Uterus (tissue), 4 donors: ENCODE data around the gene SAMD8. TPM values are rescaled to one million over a fixed set of nuclear protein-coding genes. Genes with fewer than 3 reads are reported as not detected.

Experiments
- DNase-seq, 2 donors: peaks; one replicate each; pipeline ENCODE4 v3.0.0-alpha.2; 2019 to 2020
- H3K27ac ChIP-seq, 2 donors: fragments of 200-600 bp; sonication (generic); 1 replicate in 1 of 2; 2 replicates in 1 of 2; pipeline ENCODE4 v1.5.1; 2016 to 2018
- H3K27me3 ChIP-seq, 2 donors: fragments of 200-600 bp; sonication (generic); one replicate each; pipeline ENCODE4 v1.5.1; 2018 to 2019; ENCODE audit warnings: control low read depth in 1 of 2
- H3K36me3 ChIP-seq, 2 donors: fragments of 200-600 bp; sonication (generic); one replicate each; pipeline ENCODE4 v1.5.1; 2019; ENCODE audit warnings: control low read depth in 1 of 2
- H3K4me1 ChIP-seq, 2 donors: fragments of 200-600 bp; sonication (generic); one replicate each; pipeline ENCODE4 v1.5.1; 2018 to 2019; ENCODE audit warnings: control low read depth in 1 of 2
- H3K4me3 ChIP-seq, 2 donors: fragments of 200-600 bp; sonication (generic); 1 replicate in 1 of 2; 2 replicates in 1 of 2; pipeline ENCODE4 v1.5.1; 2018 to 2019; ENCODE audit warnings: mild to moderate bottlenecking in 1 of 2
- H3K9me3 ChIP-seq, 2 donors: fragments of 200-600 bp; sonication (generic); one replicate each; pipeline ENCODE4 v1.5.1; 2019; ENCODE audit warnings: control low read depth in 1 of 2
- POLR2A ChIP-seq, 2 donors: fragments of 450-650 bp; IDR thresholded peaks; one replicate each; pipeline ENCODE4 v1.6.1; 2016; ENCODE audit warnings: antibody characterized with exemption in 2 of 2, mild to moderate bottlenecking in 1 of 2, moderate library complexity in 1 of 2
- intact Hi-C: fragments of 100-400 bp; cut with DNase I; formaldehyde crosslinking; loops from one replicate; pipeline ENCODE4 v1.15.1; 2023; ENCODE audit warnings: low total_unique reads
- total RNA-seq, 4 donors: library from RNA; depleted of rRNA in 3 of 4; stranded (reverse); fragments of >200 nt in 3 of 4; gene quantifications; one replicate each; pipeline versions ENCODE4 v1.1.0 to v1.2.4, GENCODE V29; 2014 to 2023
- TF ChIP-seq, protein P1 (sequence below), 4 experiments: fragments of 200-600 bp in 2 of 4; fragments of 450-650 bp in 2 of 4; sonication (generic) in 2 of 4; IDR thresholded peaks; one replicate each; pipeline ENCODE4 v1.5.1; 2016 to 2019; ENCODE audit warnings: antibody characterized with exemption in 4 of 4, mild to moderate bottlenecking in 2 of 4, moderate library complexity in 1 of 4
- donor health status: DM: yes; HTN: yes; CAD: no.

The SAMD8 gene
- total RNA-seq, 4 donors from 2014 or later, result 25.4 to 51.4 (median 49.2) TPM

DNA sequence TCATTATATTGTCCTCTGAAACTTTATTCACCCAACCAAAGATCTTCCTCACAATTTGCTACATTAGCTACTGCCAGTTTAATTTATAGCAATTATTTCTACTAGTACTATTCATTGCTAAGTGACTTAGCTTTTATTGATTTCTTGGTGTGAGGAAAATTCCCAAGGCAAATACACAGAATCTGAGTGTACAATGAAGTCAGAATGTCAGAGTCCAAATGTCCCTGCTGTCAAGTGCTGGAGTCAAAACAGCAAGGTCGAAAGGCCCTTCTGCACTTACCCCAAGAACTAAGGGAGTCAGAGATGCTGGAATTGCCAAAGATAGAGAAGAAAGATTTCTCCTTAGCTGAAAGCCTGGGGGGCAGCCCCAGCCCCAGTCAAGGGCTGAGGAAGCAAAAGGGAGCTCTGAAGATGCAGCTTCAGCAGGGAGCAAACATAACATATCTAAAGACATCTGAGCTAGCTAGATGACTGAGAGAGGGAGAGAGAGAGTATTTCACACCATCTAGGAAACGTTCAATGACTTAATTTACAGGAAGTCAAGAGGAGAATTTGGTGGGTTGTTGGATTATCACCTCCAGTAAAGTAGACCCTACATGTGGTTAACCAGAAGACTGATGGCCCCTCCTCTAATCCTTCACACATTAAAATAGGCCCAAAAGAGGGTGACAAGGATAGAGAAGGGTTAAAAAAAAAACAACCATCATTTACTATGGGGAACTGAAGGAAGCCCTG lies 36.6 kb upstream of the SAMD8 start:
- intact Hi-C loops, result no loop called here
- Histone ChIP-seq H3K9me3 (no peaks in the 10 kb centered on the region), H3K27me3 (no peaks in the 10 kb centered on the region), H3K4me3 (no peak overlapping the region), H3K4me1 (no peaks in the 10 kb centered on the region), H3K36me3 (no peaks in the 10 kb centered on the region), H3K27ac (no peak overlapping the region)
- TF ChIP-seq POLR2A (IDR thresholded peaks at IDR 0.05), result no peak
- TF ChIP-seq, protein P1, sequence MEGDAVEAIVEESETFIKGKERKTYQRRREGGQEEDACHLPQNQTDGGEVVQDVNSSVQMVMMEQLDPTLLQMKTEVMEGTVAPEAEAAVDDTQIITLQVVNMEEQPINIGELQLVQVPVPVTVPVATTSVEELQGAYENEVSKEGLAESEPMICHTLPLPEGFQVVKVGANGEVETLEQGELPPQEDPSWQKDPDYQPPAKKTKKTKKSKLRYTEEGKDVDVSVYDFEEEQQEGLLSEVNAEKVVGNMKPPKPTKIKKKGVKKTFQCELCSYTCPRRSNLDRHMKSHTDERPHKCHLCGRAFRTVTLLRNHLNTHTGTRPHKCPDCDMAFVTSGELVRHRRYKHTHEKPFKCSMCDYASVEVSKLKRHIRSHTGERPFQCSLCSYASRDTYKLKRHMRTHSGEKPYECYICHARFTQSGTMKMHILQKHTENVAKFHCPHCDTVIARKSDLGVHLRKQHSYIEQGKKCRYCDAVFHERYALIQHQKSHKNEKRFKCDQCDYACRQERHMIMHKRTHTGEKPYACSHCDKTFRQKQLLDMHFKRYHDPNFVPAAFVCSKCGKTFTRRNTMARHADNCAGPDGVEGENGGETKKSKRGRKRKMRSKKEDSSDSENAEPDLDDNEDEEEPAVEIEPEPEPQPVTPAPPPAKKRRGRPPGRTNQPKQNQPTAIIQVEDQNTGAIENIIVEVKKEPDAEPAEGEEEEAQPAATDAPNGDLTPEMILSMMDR (IDR thresholded peaks at IDR 0.05), result no peak
- DNase-seq, result no peak

DNA sequence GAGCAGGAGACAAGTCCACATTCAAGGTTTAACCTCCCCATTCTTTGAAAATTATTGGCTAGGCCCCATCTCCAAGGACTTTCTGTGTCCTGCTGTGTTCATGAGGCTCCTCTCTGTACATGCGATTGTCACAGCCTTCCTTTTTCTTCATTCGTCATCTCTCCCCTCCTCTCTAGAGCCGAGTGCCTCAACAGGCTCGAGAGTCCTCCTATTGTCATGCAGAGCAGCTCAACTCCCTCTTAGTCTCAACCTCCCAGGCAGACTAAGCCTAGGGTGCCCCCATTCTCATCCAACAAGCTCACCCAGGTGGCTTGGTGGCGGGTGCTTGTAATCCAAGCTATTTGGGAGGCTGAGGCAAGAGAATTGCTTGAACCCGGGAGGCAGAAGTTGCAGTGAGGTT lies 35.1 kb upstream of the SAMD8 start:
- TF ChIP-seq POLR2A (IDR thresholded peaks at IDR 0.05), result no peak
- TF ChIP-seq, protein P1 (IDR thresholded peaks at IDR 0.05), result no peak

DNA sequence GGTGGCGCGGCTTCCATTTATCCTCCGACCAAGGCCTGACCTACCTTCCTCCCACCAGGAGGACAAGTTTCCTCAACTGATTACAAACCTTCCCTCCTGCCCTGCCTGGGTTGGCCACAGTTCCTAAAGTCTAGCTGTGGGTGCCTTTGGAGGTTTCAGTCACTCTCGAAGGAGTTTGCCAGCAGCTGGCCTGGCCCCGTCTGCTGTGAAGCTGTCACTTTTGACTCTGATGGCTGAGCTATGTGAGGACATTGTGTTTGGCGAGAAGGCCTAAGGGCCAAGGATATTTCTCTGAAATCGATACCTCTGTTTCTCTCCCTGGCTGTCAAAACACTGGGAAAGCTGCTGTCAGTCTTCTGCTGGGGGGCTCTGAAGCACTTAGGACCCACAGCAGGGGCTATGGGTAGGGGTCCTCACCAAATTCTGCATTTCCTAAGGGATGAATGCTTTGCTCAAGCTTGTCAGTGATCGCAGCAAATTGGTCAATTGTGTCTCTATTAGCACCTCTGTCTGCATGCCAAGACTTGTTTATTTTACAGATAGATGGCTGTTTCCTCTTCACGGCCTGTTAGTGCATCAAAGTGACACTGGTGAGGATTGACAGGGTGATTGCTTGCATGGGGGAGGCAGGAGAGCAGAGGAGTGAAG lies 31.9 kb upstream of the SAMD8 start:
- DNase-seq, result no peak
- Histone ChIP-seq H3K36me3 (no peaks in the 10 kb centered on the region), H3K4me1 (no peaks in the 10 kb centered on the region), H3K4me3 (no peak overlapping the region), H3K9me3 (no peaks in the 10 kb centered on the region), H3K27ac (no peak overlapping the region), H3K27me3 (no peaks in the 10 kb centered on the region)
- TF ChIP-seq, protein P1 (IDR thresholded peaks at IDR 0.05), result no peak
- TF ChIP-seq POLR2A (IDR thresholded peaks at IDR 0.05), result no peak
- intact Hi-C loops, result no loop called here

More for the DNA sequence above, 35.1 kb upstream of the SAMD8 start:
- Histone ChIP-seq H3K27me3 (no peaks in the 10 kb centered on the region), H3K9me3 (no peaks in the 10 kb centered on the region), H3K4me1 (no peaks in the 10 kb centered on the region), H3K4me3 (no peak overlapping the region), H3K36me3 (no peaks in the 10 kb centered on the region), H3K27ac (no peak overlapping the region)
- intact Hi-C loops, result no loop called here
- no peak for DNase-seq

DNA sequence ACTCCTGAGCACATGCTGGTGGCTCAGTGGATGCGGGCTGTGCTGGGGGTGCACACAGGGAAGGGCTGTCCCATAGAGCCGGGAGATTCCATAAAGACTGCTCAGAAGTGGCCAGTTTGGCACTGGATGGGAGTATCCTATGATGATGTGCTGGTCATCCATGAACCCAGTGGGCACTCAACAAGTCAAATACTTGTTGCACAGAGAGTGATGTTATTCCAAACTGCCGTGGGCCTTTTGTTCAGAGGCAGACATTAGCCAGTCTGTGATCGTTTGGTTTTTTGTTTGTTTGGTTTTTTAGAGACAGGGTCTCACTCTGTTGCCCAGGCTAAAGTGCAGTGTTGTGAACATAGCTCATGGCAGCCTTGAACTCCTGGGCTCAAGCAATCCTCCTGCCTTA lies 30.9 kb upstream of the SAMD8 start:
- Histone ChIP-seq H3K9me3 (no peaks in the 10 kb centered on the region), H3K4me3 (no peak overlapping the region), H3K27ac (no peak overlapping the region), H3K36me3 (no peaks in the 10 kb centered on the region), H3K4me1 (no peaks in the 10 kb centered on the region), H3K27me3 (no peaks in the 10 kb centered on the region)
- TF ChIP-seq, protein P1 (IDR thresholded peaks at IDR 0.05), result no peak
- TF ChIP-seq POLR2A (IDR thresholded peaks at IDR 0.05), result no peak
- intact Hi-C loops, result no loop called here
- DNase-seq, result no peak

DNA sequence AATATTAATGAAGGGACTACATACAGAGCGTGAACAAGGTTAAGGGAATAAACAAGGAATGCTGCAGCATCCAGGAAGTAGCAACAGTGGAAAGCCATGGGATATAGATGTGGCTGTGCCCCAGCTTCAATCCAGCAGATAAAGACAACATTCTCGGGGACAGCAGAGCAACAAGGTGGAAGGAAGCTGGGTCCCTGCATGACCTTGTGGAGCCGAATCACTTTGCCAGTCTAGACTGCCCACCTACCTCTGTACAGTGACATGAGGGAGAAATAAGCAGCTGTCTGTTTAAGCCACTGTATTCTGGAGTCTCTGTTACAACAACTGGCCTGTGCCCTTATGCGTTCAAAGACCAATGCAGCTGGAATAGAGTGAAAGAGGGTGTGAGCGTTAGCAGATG lies 30.1 kb upstream of the SAMD8 start:
- DNase-seq, result no peak
- Histone ChIP-seq H3K36me3 (no peaks in the 10 kb centered on the region), H3K4me3 (no peak overlapping the region), H3K27ac (no peak overlapping the region), H3K4me1 (no peaks in the 10 kb centered on the region), H3K9me3 (no peaks in the 10 kb centered on the region), H3K27me3 (no peaks in the 10 kb centered on the region)
- TF ChIP-seq POLR2A (IDR thresholded peaks at IDR 0.05), result no peak
- TF ChIP-seq, protein P1 (IDR thresholded peaks at IDR 0.05), result no peak
- intact Hi-C loops, result no loop called here
